SU-DHL-6 (cell line): ENCODE measurements around the gene DCDC1.

Source experiments
- EZH2phosphoT487 ChIP-seq: fragments of 200-600 bp; sonication (generic), shearing (Covaris generic); conservative IDR thresholded peaks from 2 replicates; pipeline ENCODE4 v1.6.1; 2018; ENCODE audit warnings: mild to moderate bottlenecking, antibody characterized with exemption, low read length, moderate library complexity, mixed read lengths
- TF ChIP-seq, protein P1 (sequence below): fragments of 200-600 bp; sonication (generic); IDR thresholded peaks from one replicate; pipeline ENCODE4 v1.5.1; 2017; ENCODE audit warnings: antibody characterized with exemption, mild to moderate bottlenecking, low read length, moderate library complexity; ENCODE audit not compliant: insufficient read depth, poor library complexity, severe bottlenecking

DNA sequence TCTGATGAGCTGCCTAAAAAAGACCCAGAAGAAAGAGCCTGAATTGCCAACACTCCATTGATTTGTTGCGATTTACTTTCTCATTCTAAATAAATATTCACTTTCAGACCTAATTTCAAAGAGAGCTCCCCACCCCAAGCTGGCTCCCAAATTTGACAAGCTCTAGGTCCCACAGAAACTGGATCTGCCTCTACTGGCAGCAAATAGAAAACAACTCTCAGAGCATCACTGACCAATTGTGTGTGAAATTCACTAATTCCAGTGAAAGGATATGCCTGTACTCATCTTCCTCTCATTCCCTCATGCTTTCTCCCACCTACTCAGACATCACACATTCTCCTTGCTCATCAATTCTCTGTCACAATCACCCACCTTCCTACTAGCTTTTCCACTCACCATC is 249.1 kb downstream of the DCDC1 start:
- TF ChIP-seq, protein P1, sequence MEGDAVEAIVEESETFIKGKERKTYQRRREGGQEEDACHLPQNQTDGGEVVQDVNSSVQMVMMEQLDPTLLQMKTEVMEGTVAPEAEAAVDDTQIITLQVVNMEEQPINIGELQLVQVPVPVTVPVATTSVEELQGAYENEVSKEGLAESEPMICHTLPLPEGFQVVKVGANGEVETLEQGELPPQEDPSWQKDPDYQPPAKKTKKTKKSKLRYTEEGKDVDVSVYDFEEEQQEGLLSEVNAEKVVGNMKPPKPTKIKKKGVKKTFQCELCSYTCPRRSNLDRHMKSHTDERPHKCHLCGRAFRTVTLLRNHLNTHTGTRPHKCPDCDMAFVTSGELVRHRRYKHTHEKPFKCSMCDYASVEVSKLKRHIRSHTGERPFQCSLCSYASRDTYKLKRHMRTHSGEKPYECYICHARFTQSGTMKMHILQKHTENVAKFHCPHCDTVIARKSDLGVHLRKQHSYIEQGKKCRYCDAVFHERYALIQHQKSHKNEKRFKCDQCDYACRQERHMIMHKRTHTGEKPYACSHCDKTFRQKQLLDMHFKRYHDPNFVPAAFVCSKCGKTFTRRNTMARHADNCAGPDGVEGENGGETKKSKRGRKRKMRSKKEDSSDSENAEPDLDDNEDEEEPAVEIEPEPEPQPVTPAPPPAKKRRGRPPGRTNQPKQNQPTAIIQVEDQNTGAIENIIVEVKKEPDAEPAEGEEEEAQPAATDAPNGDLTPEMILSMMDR, result no peak
- TF ChIP-seq EZH2phosphoT487, result no peak
